Measurements from ENCODE around the gene PTBP1. TPM values are rescaled to one million over a fixed set of nuclear protein-coding genes. Genes with fewer than 3 reads are reported as not detected.

The PTBP1 gene
- total and polyA plus RNA-seq, 2 experiments from 2014 or later = 178 to 219 TPM

- peaks cover 40% of the 10 kb centered on the region for H3K4me1 ChIP-seq (ENCODE audit: insufficient read depth)
- H3K9me2 ChIP-seq (replicated peaks; ENCODE audit: insufficient read depth) = no peaks in the 10 kb centered on the region
- H2AFZ ChIP-seq = no peak overlapping the region
- WGBS (ENCODE audit: low lambda C conversion rate, missing lambda C conversion rate) = 94% methylated on average over 31 of the region's 31 CpGs
- no peaks in the 10 kb centered on the region for H3K36me3 ChIP-seq (replicated peaks; ENCODE audit: insufficient read depth, low read depth)
- no peak overlapping the region for H3K4me3 ChIP-seq
- H4K20me1 ChIP-seq (ENCODE audit: insufficient read depth, poor library complexity, severe bottlenecking) = peaks cover 100% of the 10 kb centered on the region
- no peaks in the 10 kb centered on the region for H3K9me3 ChIP-seq (ENCODE audit: low read depth)
- H3K27me3 ChIP-seq = no peaks in the 10 kb centered on the region
- peak overlapping the region; percentile 62 for H3K27ac ChIP-seq
- H3K4me2 ChIP-seq = no peak overlapping the region
- no peak for TF ChIP-seq EZH2 (IDR thresholded peaks at IDR 0.05; ENCODE audit: borderline replicate concordance)
- peaks cover 100% of the 10 kb centered on the region for H3K79me2 ChIP-seq
- no peak for DNase-seq (ENCODE audit: low spot score)
Measured at GRCh38 chr19:803686-804418, 6.6 kb downstream of the PTBP1 start.

- no peaks in the 10 kb centered on the region for H3K9me3 ChIP-seq (ENCODE audit: low read depth)
- peaks cover 35% of the 10 kb centered on the region for H3K4me1 ChIP-seq (ENCODE audit: insufficient read depth)
- DNase-seq (ENCODE audit: low spot score) = no peak
- WGBS (ENCODE audit: low lambda C conversion rate, missing lambda C conversion rate) = 96% methylated on average over 50 of the region's 53 CpGs
- H3K4me3 ChIP-seq = no peak overlapping the region
- H3K9me2 ChIP-seq (replicated peaks; ENCODE audit: insufficient read depth) = no peaks in the 10 kb centered on the region
- no peak overlapping the region for H3K4me2 ChIP-seq
- no peak overlapping the region for H2AFZ ChIP-seq
- peaks cover 96% of the 10 kb centered on the region for H3K79me2 ChIP-seq
- no peak overlapping the region for H3K27ac ChIP-seq
- peaks cover 3% of the 10 kb centered on the region for H3K36me3 ChIP-seq (replicated peaks; ENCODE audit: insufficient read depth, low read depth)
- no peaks in the 10 kb centered on the region for H3K27me3 ChIP-seq
- TF ChIP-seq EZH2 (IDR thresholded peaks at IDR 0.05; ENCODE audit: borderline replicate concordance) = no peak
- TF ChIP-seq EZH2phosphoT487 (IDR thresholded peaks at IDR 0.05; ENCODE audit: low read depth, severe bottlenecking, unreplicated experiment) = no peak
- peaks cover 100% of the 10 kb centered on the region for H4K20me1 ChIP-seq (ENCODE audit: insufficient read depth, poor library complexity, severe bottlenecking)
Measured at GRCh38 chr19:804419-805165, 7.3 kb downstream of the PTBP1 start.

- H3K4me2 ChIP-seq = no peak overlapping the region
- no peaks in the 10 kb centered on the region for H3K9me2 ChIP-seq (replicated peaks; ENCODE audit: insufficient read depth)
- H3K79me2 ChIP-seq = peaks cover 95% of the 10 kb centered on the region
- H3K27me3 ChIP-seq = no peaks in the 10 kb centered on the region
- H2AFZ ChIP-seq = no peak overlapping the region
- peaks cover 30% of the 10 kb centered on the region for H3K4me1 ChIP-seq (ENCODE audit: insufficient read depth)
- no peak overlapping the region for H3K4me3 ChIP-seq
- peaks cover 100% of the 10 kb centered on the region for H4K20me1 ChIP-seq (ENCODE audit: insufficient read depth, poor library complexity, severe bottlenecking)
- no peak for TF ChIP-seq EZH2phosphoT487 (IDR thresholded peaks at IDR 0.05; ENCODE audit: low read depth, severe bottlenecking, unreplicated experiment)
- no peak for TF ChIP-seq EZH2 (IDR thresholded peaks at IDR 0.05; ENCODE audit: borderline replicate concordance)
- no peak for TF ChIP-seq CTCF (IDR thresholded peaks at IDR 0.05; ENCODE audit: poor library complexity)
- WGBS (ENCODE audit: low lambda C conversion rate, missing lambda C conversion rate) = over 99% methylated on average over 31 of the region's 33 CpGs
- DNase-seq (ENCODE audit: low spot score) = no peak
- no peak overlapping the region for H3K27ac ChIP-seq
- H3K9me3 ChIP-seq (ENCODE audit: low read depth) = no peaks in the 10 kb centered on the region
- peaks cover 5% of the 10 kb centered on the region for H3K36me3 ChIP-seq (replicated peaks; ENCODE audit: insufficient read depth, low read depth)
Measured at GRCh38 chr19:805166-805551, 7.9 kb downstream of the PTBP1 start.

- no peak for DNase-seq (ENCODE audit: low spot score)
- Histone ChIP-seq H3K4me1 (ENCODE audit: insufficient read depth) (peaks cover 23% of the 10 kb centered on the region), H3K9me2 (replicated peaks; ENCODE audit: insufficient read depth) (no peaks in the 10 kb centered on the region), H3K4me2 (no peak overlapping the region), H2AFZ (no peak overlapping the region), H3K4me3 (no peak overlapping the region), H3K79me2 (peaks cover 88% of the 10 kb centered on the region), H3K27me3 (no peaks in the 10 kb centered on the region), H3K27ac (no peak overlapping the region), H3K9me3 (ENCODE audit: low read depth) (no peaks in the 10 kb centered on the region), H4K20me1 (ENCODE audit: insufficient read depth, poor library complexity, severe bottlenecking) (peaks cover 100% of the 10 kb centered on the region), H3K36me3 (replicated peaks; ENCODE audit: insufficient read depth, low read depth) (peaks cover 5% of the 10 kb centered on the region)
- WGBS (ENCODE audit: low lambda C conversion rate, missing lambda C conversion rate) = 96% methylated on average over 85 of the region's 93 CpGs
- no peak for TF ChIP-seq CTCF (IDR thresholded peaks at IDR 0.05; ENCODE audit: poor library complexity)
- TF ChIP-seq EZH2 (IDR thresholded peaks at IDR 0.05; ENCODE audit: borderline replicate concordance) = no peak
- TF ChIP-seq EZH2phosphoT487 (IDR thresholded peaks at IDR 0.05; ENCODE audit: low read depth, severe bottlenecking, unreplicated experiment) = no peak
Measured at GRCh38 chr19:805600-806550, 8.6 kb downstream of the PTBP1 start.
